Upper lobe of left lung (tissue), 6 donors: ENCODE measurements around the gene TEDDM1. TPM values are rescaled to one million over a fixed set of nuclear protein-coding genes. Genes with fewer than 3 reads are reported as not detected.

Source experiments
- ATAC-seq, 2 donors: fragments of 200-7000 bp; cut with Tn5 transposase; one replicate each; pipeline ENCODE4 v1.9.1; 2022; ENCODE audit warnings: mild to moderate bottlenecking in 2 of 2, moderate library complexity in 2 of 2; ENCODE audit not compliant: low FRiP score in 2 of 2
- DNase-seq, 2 donors: peaks; one replicate each; pipeline ENCODE4 v3.0.0-alpha.2; 2019 to 2020
- H3K27ac ChIP-seq, 4 donors: fragments of 200-600 bp; sonication (generic); one replicate each; pipeline ENCODE4 v1.5.1; 2016 to 2019
- H3K27me3 ChIP-seq, 4 donors: fragments of 200-600 bp; sonication (generic); one replicate each; pipeline ENCODE4 v1.5.1; 2017 to 2019
- H3K36me3 ChIP-seq, 4 donors: fragments of 200-600 bp; sonication (generic); one replicate each; pipeline ENCODE4 v1.5.1; 2016 to 2019
- H3K4me1 ChIP-seq, 4 donors: fragments of 200-600 bp; sonication (generic); one replicate each; pipeline ENCODE4 v1.5.1; 2018 to 2019
- H3K4me3 ChIP-seq, 4 donors: fragments of 200-600 bp; sonication (generic); one replicate each; pipeline ENCODE4 v1.5.1; 2017 to 2019; ENCODE audit warnings: mild to moderate bottlenecking in 2 of 4, moderate library complexity in 1 of 4
- H3K9me3 ChIP-seq, 4 donors: fragments of 200-600 bp; sonication (generic); one replicate each; pipeline ENCODE4 v1.5.1; 2018 to 2019
- EP300 ChIP-seq, 4 donors: sonication (generic); formaldehyde crosslinking; IDR thresholded peaks; one replicate each; pipeline ENCODE4 v1.5.1; 2017; ENCODE audit warnings: antibody characterized with exemption in 4 of 4, control low read depth in 2 of 4
- POLR2A ChIP-seq, 4 donors: fragments of 450-650 bp; IDR thresholded peaks; one replicate each; pipeline ENCODE4 v1.5.1; 2016 to 2017; ENCODE audit warnings: antibody characterized with exemption in 4 of 4, mild to moderate bottlenecking in 2 of 4
- POLR2AphosphoS5 ChIP-seq, 2 donors: sonication (generic); formaldehyde crosslinking; IDR thresholded peaks; one replicate each; pipeline ENCODE4 v1.5.1; 2017; ENCODE audit warnings: antibody characterized with exemption in 2 of 2
- WGBS, 2 donors: methylation state at CpG; one replicate each; pipeline ENCODE4 v1.1.5; 2017 to 2018; 5-methylcytosine and 5-hydroxymethylcytosine counted together
- total RNA-seq, 6 donors: library from RNA; depleted of rRNA in 4 of 6; stranded (reverse); fragments of >200 nt in 4 of 6; gene quantifications; one replicate each; pipeline versions ENCODE4 v1.1.0 to v1.2.1, GENCODE V29; 2016 to 2021
- TF ChIP-seq, protein P1 (sequence below), 6 experiments: fragments of 450-650 bp in 4 of 6; fragments of 200-600 bp in 2 of 6; sonication (generic) in 2 of 6; IDR thresholded peaks; one replicate each; pipeline ENCODE4 v1.5.1; 2016 to 2019; ENCODE audit warnings: antibody characterized with exemption in 6 of 6
- donor health status: DM: no; HTN: no; CAD: no; lungs with moderate emphysema.
- donor health status: DM: no; HTN: yes; CAD: no; lungs with severe emphysema.

TEDDM1 gene
- total RNA-seq, 6 donors from 2014 or later, result not detected

DNA sequence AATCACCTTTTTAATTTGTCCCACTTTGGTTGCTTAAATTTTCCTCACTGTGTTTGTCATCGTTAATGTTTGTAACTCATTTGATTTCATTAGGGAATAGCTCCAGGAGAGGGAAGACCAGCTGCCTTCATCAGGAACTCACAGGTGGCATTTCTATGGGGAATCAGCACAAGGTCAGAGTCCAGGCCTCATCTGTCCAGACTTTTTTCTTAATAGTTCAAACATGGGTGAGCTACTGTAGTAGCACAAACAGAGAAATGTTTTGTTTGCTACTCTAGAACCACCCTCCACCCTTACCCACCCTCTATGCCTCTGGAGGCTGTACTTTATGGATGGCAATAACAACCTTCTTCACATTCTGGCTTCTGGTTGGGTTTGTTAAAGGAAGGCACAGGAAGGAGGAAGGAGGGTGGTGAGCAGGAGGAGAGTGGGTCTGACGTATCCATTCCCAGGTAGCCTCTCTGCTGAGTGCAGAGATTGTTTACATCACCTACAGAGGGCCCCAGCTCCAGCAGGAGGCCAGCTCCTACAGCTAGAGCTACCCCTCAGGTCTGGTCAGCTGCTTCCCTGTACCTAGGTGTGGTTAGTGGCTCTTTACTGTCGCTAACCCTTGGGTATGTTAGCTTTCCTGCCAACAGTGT, 8.1 kb upstream of the TEDDM1 start:
- H3K4me3 ChIP-seq, result no peak overlapping the region
- H3K27ac ChIP-seq, result no peak overlapping the region
- H3K9me3 ChIP-seq, result peaks cover 0 to 5% (median 2%) of the 10 kb centered on the region in 4 donors
- DNase-seq (peak in 1 of 2 donors; percentile 46), ATAC-seq (peak; percentile 21 to 78)
- H3K27me3 ChIP-seq, result no peaks in the 10 kb centered on the region
- WGBS, 2 donors, result 74 to 80% methylated on average over 3 of the region's 3 CpGs
- peaks cover 0 to 6% (median 0%) of the 10 kb centered on the region in 4 donors for H3K4me1 ChIP-seq
- H3K36me3 ChIP-seq, result no peaks in the 10 kb centered on the region
- no peak for TF ChIP-seq POLR2AphosphoS5 (IDR thresholded peaks at IDR 0.05)
- no peak for TF ChIP-seq POLR2A (IDR thresholded peaks at IDR 0.05)
- no peak for TF ChIP-seq EP300 (IDR thresholded peaks at IDR 0.05)
- TF ChIP-seq, protein P1, sequence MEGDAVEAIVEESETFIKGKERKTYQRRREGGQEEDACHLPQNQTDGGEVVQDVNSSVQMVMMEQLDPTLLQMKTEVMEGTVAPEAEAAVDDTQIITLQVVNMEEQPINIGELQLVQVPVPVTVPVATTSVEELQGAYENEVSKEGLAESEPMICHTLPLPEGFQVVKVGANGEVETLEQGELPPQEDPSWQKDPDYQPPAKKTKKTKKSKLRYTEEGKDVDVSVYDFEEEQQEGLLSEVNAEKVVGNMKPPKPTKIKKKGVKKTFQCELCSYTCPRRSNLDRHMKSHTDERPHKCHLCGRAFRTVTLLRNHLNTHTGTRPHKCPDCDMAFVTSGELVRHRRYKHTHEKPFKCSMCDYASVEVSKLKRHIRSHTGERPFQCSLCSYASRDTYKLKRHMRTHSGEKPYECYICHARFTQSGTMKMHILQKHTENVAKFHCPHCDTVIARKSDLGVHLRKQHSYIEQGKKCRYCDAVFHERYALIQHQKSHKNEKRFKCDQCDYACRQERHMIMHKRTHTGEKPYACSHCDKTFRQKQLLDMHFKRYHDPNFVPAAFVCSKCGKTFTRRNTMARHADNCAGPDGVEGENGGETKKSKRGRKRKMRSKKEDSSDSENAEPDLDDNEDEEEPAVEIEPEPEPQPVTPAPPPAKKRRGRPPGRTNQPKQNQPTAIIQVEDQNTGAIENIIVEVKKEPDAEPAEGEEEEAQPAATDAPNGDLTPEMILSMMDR (IDR thresholded peaks at IDR 0.05), result no peak

DNA sequence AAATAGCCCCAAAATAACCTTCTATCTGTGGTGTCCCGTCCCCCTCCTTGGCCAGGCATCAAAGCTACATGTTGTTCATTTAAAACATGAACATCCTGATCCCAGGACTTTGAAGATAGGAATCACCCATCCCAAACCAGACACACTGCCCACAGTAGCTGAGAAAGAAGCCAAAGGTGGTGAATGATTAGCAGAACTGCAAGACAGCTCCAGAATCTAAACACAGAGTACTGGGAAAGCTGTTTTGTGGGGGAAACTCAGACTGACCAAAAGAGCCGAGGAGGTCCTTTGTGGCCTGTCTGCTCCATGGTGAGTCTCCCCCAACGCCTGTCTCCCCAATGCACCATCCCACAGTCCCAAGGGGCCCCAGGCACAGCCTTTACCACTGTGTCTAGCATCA, 7.3 kb upstream of the TEDDM1 start:
- ATAC-seq, result no peak
- Histone ChIP-seq H3K27ac (no peak overlapping the region), H3K4me1 (peaks cover 0 to 6% (median 0%) of the 10 kb centered on the region in 4 donors), H3K36me3 (no peaks in the 10 kb centered on the region), H3K27me3 (no peaks in the 10 kb centered on the region), H3K4me3 (no peak overlapping the region), H3K9me3 (peaks cover 0 to 5% (median 2%) of the 10 kb centered on the region in 4 donors)
- 41 to 53% methylated on average over 3 of the region's 3 CpGs for WGBS, 2 donors
- TF ChIP-seq, protein P1 (IDR thresholded peaks at IDR 0.05), result no peak
- no peak for TF ChIP-seq POLR2A (IDR thresholded peaks at IDR 0.05)
- no peak for TF ChIP-seq POLR2AphosphoS5 (IDR thresholded peaks at IDR 0.05)
- TF ChIP-seq EP300 (IDR thresholded peaks at IDR 0.05), result no peak
- DNase-seq, result no peak

DNA sequence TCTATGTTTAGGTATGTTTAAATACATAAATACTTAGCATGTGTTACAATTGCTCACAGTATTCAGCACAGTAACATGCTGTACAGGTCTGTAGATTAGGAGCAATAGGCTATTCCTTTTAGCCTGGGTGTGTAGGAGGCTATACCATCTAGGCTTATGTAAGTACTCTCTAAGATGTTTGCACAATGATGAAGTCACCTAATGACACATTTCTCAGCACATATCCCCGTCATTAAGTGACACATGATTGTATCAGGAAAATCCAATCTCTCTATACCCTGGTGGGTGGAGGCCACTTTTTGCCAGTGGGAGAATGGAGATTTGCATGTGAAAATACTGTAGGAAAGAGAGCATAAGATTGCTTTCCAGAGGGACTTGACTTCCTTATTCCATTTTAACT, 5.5 kb upstream of the TEDDM1 start:
- no peak overlapping the region for H3K4me3 ChIP-seq

DNA sequence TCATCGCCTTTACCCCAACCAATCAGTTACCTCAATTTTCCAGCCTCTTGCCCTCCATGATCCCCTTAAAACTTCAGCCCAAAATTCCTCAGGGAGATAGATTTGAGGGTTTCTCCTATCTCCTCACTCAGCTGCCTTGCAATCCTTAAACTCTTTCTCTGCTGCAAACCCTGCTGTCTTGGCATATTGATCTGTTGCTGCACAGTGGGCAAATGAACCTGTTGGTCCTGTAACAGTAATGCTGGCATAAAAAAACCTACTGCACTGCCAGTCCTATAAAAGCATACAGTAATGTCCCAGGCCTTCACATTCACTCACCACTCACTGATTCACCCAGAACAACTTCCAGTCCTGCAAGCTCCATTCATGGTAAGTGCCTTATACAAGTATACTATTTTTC, 5.1 kb upstream of the TEDDM1 start:
- no peak overlapping the region for H3K27ac ChIP-seq
- WGBS, 2 donors, result 89 to 97% methylated on average over 1 of the region's 1 CpG
- TF ChIP-seq, protein P1 (IDR thresholded peaks at IDR 0.05), result no peak
- TF ChIP-seq EP300 (IDR thresholded peaks at IDR 0.05) (no peak), POLR2A (IDR thresholded peaks at IDR 0.05) (no peak), POLR2AphosphoS5 (IDR thresholded peaks at IDR 0.05) (no peak)
- no peaks in the 10 kb centered on the region for H3K27me3 ChIP-seq
- peaks cover 0 to 5% (median 2%) of the 10 kb centered on the region in 4 donors for H3K9me3 ChIP-seq
- no peak overlapping the region for H3K4me3 ChIP-seq
- DNase-seq (no peak), ATAC-seq (no peak)
- peaks cover 0 to 5% (median 0%) of the 10 kb centered on the region in 4 donors for H3K4me1 ChIP-seq
- H3K36me3 ChIP-seq, result no peaks in the 10 kb centered on the region

More for the DNA sequence above, 5.5 kb upstream of the TEDDM1 start:
- no peak overlapping the region for H3K27ac ChIP-seq
- no peak for DNase-seq
- no peak for ATAC-seq
- no peaks in the 10 kb centered on the region for H3K36me3 ChIP-seq
- H3K4me1 ChIP-seq, result peaks cover 0 to 6% (median 0%) of the 10 kb centered on the region in 4 donors
- 48 to 75% methylated on average over 1 of the region's 1 CpG for WGBS, 2 donors
- TF ChIP-seq POLR2A (IDR thresholded peaks at IDR 0.05), result no peak
- TF ChIP-seq, protein P1 (IDR thresholded peaks at IDR 0.05), result no peak
- TF ChIP-seq EP300 (IDR thresholded peaks at IDR 0.05), result no peak
- TF ChIP-seq POLR2AphosphoS5 (IDR thresholded peaks at IDR 0.05), result no peak
- H3K27me3 ChIP-seq, result no peaks in the 10 kb centered on the region
- peaks cover 0 to 5% (median 2%) of the 10 kb centered on the region in 4 donors for H3K9me3 ChIP-seq

DNA sequence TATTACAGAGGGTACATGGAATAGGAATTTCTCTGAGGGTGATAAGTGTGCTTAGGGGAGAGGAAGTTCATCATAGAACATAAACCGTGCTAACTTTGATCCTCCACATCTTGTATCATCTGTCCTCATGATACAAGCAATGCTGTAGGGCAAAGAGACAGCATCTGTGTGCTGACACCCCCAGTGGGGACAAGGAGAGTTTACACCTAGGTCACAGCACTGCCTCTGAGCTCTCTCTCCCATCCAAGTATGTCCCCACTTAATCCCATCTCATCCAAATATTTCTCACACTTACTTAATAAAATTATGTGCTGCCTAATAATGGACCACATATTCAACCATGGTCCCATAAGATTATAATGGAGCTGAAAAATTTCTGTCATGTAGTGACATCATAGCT, 4.3 kb upstream of the TEDDM1 start:
- Histone ChIP-seq H3K9me3 (peaks cover 0 to 5% (median 2%) of the 10 kb centered on the region in 4 donors), H3K4me3 (no peak overlapping the region), H3K36me3 (no peaks in the 10 kb centered on the region), H3K27me3 (no peaks in the 10 kb centered on the region), H3K4me1 (no peaks in the 10 kb centered on the region), H3K27ac (no peak overlapping the region)
- TF ChIP-seq POLR2AphosphoS5 (IDR thresholded peaks at IDR 0.05) (no peak), POLR2A (IDR thresholded peaks at IDR 0.05) (no peak), EP300 (IDR thresholded peaks at IDR 0.05) (no peak)
- TF ChIP-seq, protein P1 (IDR thresholded peaks at IDR 0.05), result no peak
- ATAC-seq, result no peak
- WGBS, 2 donors, result 55 to 68% methylated on average over 1 of the region's 1 CpG
- DNase-seq, result no peak
